SJSA1 (cell line): ENCODE data around the gene MMD. TPM values are rescaled to one million over a fixed set of nuclear protein-coding genes. Genes with fewer than 3 reads are reported as not detected.
A peak's percentile ranks its signal among the peaks of the same experiment; 100 is the strongest.
"Not testable (repeated sequence)": the region's sequence is repeated elsewhere in the genome, so short reads cannot be mapped to it uniquely, and the experiment has no call there.

Experiments
- DNase-seq, 2 experiments: peaks; one replicate each; pipeline ENCODE4 v3.0.0-alpha.2; 2015 to 2020; ENCODE audit warnings: low spot score in 2 of 2, low read depth in 1 of 2
- H3K27ac ChIP-seq: fragments of 250-450 bp; sonication (Bioruptor Pico); 2 replicates; pipeline ENCODE4 v1.5.1; 2020; ENCODE audit warnings: mild to moderate bottlenecking, moderate library complexity
- H3K27me3 ChIP-seq: fragments of 250-450 bp; sonication (Bioruptor Pico); replicated peaks from 2 replicates; pipeline ENCODE4 v1.5.1; 2020; ENCODE audit warnings: mild to moderate bottlenecking, moderate library complexity
- H3K36me3 ChIP-seq: fragments of 250-450 bp; sonication (Bioruptor Pico); 2 replicates; pipeline ENCODE4 v1.5.1; 2020; ENCODE audit warnings: mild to moderate bottlenecking
- H3K4me1 ChIP-seq: fragments of 250-450 bp; sonication (Bioruptor Pico); replicated peaks from 2 replicates; pipeline ENCODE4 v1.6.1; 2021; ENCODE audit warnings: mild to moderate bottlenecking
- H3K4me3 ChIP-seq: fragments of 250-450 bp; sonication (Bioruptor Pico); 2 replicates; pipeline ENCODE4 v1.5.1; 2020; ENCODE audit warnings: mild to moderate bottlenecking
- H3K9me3 ChIP-seq: fragments of 250-450 bp; sonication (Bioruptor Pico); replicated peaks from 2 replicates; pipeline ENCODE4 v1.5.1; 2020; ENCODE audit warnings: mild to moderate bottlenecking
- total RNA-seq: library from RNA; depleted of rRNA; stranded (reverse); fragments of >200 nt; shearing (Covaris generic); gene quantifications from 2 replicates; pipeline ENCODE4 v1.2.3, GENCODE V29; 2014

MMD gene
- total RNA-seq, 1 experiment from 2014 or later: 51.2 TPM

DNA sequence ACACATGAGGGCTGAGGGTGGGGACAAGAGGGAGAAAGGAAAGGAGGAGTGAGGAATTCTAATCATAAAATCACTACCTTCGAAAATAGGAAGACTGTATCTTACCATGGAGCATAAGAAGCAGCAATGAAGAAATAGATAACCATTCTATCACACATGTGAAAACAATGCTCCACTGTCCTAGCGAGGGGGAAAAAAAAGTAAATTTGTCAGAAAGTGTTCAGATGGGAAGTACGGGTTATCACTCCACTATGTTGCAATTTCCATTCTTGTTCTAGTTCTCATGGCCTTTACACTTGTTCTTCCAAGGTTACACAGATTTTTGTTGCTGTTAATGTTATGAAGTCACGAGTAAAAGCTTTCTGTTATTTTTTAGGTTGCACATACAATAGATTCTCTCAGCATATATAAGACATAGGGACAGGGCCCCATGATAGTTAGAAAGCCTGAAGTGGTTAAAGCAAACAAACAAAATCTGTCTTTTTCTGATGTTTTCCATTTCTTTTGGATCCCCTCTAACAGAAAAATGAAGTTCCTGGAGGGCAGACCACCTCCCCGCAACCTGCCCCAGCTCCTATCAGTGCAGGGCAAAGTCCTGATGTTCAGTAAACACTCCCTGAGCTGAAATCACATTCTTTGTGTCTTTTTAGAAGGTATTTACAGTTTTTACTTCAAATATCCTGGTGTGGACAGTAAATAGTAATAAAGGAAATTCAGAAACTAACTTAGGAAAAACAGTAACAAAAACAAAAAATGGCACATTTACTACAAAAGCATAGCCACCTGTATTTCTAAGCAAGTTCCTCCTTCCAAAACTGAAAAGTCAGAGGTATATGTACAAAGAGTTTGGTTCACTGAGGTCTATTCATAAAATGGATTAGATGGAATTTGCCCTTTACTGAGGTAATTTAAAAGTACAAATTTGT is 13.7 kb downstream of the MMD start:
- Histone ChIP-seq H3K27ac (no peak overlapping the region), H3K36me3 (peaks cover 77% of the 10 kb centered on the region)
- DNase-seq: no peak

DNA sequence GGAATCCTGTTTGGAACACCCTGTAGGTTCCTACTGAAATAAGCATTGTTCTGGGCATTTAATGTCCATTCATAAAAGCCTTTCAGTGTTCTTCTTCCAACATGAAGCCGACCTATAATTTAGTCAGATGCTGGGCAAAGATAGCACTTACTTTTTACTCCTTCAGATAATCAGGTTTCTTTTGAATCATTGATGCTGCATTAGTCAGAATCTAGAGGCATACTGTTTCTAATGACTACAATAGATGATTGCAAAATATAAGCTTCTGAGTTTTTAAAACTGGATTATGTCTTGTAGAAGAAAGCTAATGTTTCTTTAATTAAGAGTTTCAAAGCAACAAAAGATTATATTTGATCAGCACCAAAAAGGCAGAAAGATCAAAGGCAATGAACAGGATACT is 16.0 kb downstream of the MMD start:
- Histone ChIP-seq H3K9me3 (no peaks in the 10 kb centered on the region), H3K27me3 (no peaks in the 10 kb centered on the region), H3K36me3 (peaks cover 72% of the 10 kb centered on the region), H3K4me1 (peaks cover 13% of the 10 kb centered on the region), H3K27ac (no peak overlapping the region), H3K4me3 (no peak overlapping the region)
- DNase-seq: no peak

More for the DNA sequence above, 13.7 kb downstream of the MMD start:
- Histone ChIP-seq H3K4me1 (peaks cover 4% of the 10 kb centered on the region), H3K27me3 (no peaks in the 10 kb centered on the region), H3K9me3 (no peaks in the 10 kb centered on the region), H3K4me3 (no peak overlapping the region)

DNA sequence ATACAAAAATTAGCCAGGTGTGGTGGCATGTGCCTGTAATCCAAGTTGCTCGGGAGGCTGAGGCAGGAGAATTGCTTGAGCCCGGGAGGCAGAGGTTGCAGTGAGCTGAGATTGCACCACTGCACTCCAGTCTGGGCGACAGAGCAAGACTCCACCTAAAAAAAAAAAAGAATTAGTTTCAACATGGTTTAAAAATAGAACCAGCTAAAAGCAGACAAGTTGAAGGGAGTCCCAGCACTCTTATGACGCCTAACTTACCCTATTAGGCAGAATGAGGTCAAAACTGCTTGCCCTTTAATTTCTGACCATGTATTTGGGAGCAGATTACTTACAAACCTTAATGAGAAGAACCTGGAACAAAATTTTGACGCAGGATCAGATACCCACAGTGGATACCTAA is 17.4 kb downstream of the MMD start:
- not testable (repeated sequence) for H3K9me3 ChIP-seq, H3K27ac ChIP-seq, H3K27me3 ChIP-seq, DNase-seq, H3K4me3 ChIP-seq
- Histone ChIP-seq H3K4me1 (peaks cover 13% of the 10 kb centered on the region), H3K36me3 (peaks cover 71% of the 10 kb centered on the region)

DNA sequence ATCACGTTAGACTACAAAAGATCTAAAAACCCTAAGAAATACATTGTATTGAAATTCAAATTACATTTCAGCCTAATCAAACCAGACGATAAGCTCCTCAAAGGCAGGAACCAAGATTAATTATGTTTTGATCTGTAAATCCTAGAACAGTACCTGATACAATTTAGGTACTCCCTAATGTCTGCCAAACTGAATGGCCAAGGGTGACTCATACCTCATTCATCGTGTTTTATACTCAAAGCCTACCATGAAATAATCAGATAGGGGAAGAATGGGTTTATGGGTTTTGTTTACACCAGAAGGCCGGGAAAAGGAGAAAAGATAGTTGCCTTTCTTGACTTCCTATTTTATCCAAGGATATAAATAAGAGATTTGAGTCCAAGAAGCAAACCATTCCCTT is 19.3 kb downstream of the MMD start:
- Histone ChIP-seq H3K27ac (no peak overlapping the region), H3K27me3 (no peaks in the 10 kb centered on the region), H3K9me3 (no peaks in the 10 kb centered on the region), H3K4me1 (peaks cover 13% of the 10 kb centered on the region), H3K36me3 (peaks cover 64% of the 10 kb centered on the region), H3K4me3 (no peak overlapping the region)
- peak in 1 of 2 experiments; percentile 36 for DNase-seq

DNA sequence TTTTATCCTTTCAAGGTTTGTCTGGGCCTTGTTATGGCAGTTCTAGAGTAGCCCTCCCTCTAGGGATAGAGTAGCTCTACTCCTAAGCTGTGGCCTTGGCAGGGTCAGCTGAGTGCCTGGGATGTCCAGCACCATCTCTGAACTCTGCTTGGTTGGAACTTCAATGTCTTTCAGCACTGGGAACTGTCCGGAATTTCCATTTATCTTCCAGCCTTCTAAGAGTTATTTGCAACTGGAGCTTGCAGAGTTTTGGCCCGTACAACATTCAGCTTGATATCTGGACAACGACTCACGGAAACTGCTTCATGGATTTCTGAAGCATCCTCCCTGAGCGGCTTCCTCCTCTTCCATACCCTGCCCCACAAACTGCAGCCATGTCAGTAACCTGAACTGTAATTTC is 22.9 kb downstream of the MMD start:
- no peak overlapping the region for H3K27ac ChIP-seq
- no peaks in the 10 kb centered on the region for H3K27me3 ChIP-seq
- H3K4me3 ChIP-seq: no peak overlapping the region
- peaks cover 42% of the 10 kb centered on the region for H3K36me3 ChIP-seq
- H3K9me3 ChIP-seq: no peaks in the 10 kb centered on the region
- no peak for DNase-seq
- H3K4me1 ChIP-seq: peaks cover 13% of the 10 kb centered on the region

DNA sequence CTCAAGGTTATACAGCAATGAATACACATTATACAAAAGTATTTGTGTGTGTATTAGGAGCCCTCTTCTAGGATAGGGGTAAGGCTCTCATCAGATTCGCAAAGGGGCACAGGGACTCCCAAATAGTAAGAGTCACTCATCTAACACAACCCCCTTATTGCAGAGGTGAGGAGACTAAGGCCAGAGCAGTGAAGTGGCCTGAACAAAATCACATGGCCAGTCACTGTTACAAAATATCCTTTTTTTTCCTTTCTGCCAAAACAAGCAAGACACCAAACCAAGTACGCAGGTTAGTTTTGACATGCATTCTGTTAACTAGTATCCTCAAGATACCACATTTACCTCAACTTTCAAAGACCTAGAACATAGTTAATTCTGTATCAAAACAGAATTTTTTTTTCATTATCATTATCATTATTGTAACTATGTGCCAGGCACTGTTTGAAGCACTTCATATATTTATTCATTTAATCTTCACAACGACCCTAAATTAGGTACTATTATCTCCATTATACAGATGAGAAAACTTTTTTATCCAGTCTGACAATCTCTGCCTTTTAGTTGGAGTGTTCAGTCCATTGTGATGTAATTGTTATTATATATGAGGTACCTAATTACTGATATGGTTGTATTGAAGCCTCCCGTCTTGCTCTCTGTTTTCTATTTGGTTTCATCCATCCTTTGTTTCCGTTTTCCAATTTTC is 25.7 kb downstream of the MMD start:
- DNase-seq: no peak
- Histone ChIP-seq H3K4me3 (no peak overlapping the region), H3K4me1 (no peaks in the 10 kb centered on the region), H3K36me3 (peaks cover 31% of the 10 kb centered on the region), H3K27ac (no peak overlapping the region), H3K9me3 (no peaks in the 10 kb centered on the region), H3K27me3 (no peaks in the 10 kb centered on the region)

DNA sequence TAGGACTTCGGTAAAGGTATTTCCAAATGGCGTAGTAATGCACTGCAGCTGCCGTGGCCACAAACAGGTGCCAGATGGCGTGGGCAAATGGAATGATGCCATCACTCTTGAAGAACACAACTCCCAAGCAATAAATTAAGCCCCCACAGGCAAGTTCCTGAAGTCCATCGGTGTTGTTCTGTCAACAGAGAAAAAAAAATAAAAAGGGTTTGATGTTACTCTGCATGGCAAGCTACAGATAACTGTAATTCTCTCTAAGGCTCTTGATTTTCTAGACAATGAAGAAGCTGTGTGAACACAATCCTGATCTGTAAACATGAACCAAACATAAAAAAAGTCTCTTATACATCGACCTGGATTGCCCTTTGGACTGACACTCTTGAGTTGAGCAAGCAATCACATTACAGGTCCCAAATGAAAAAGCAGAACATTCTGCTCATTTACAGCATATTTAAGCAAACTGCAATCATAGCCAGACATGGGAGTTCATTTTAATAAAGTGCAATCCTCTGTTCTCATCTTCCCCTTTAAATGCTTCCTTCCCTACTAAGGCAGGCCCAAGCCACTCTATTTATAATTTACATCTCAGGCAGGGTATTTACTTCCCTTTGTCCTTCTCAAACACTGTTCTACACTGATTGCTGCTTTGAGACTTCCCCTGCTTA is 27.1 kb downstream of the MMD start:
- Histone ChIP-seq H3K4me3 (no peak overlapping the region), H3K27me3 (no peaks in the 10 kb centered on the region), H3K36me3 (peaks cover 21% of the 10 kb centered on the region), H3K27ac (no peak overlapping the region), H3K9me3 (no peaks in the 10 kb centered on the region), H3K4me1 (no peaks in the 10 kb centered on the region)
- DNase-seq: no peak

DNA sequence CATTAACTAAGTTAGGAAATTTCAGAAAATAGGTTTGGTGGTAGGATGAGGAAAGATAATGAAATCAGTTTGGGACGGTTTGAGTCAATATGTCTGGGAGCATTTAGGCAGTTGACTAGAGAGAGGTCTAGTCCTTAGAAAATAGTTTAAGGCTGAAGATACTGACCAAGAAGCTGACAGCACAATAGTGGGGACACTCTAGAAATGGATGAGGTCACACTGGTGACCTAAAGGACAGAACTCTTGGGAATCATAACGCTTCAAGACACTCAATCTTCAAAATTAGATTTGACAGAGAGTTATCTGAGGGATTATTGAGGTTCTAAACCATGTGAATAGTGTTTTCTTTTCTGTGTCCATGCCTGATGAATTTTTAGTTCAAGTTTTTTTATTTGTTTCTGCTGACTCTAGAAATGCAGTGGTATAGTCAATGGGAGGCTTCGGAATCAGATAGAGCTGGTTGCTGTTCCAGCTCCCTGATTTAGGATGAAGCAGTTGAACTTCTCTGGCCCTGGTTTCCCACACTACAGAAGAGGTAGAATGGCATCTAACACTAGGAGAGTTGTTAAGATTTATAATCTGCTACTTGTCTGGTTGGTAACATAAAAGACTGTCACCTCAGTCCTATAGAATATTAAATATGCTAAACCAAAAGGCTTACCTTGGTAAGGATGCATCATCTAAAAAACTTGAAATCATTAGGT is 29.7 kb downstream of the MMD start:
- Histone ChIP-seq H3K27ac (no peak overlapping the region), H3K4me1 (no peaks in the 10 kb centered on the region), H3K4me3 (no peak overlapping the region), H3K27me3 (no peaks in the 10 kb centered on the region), H3K36me3 (peaks cover 8% of the 10 kb centered on the region; the same call in 1 of the 2 replicates), H3K9me3 (no peaks in the 10 kb centered on the region)
- no peak for DNase-seq

DNA sequence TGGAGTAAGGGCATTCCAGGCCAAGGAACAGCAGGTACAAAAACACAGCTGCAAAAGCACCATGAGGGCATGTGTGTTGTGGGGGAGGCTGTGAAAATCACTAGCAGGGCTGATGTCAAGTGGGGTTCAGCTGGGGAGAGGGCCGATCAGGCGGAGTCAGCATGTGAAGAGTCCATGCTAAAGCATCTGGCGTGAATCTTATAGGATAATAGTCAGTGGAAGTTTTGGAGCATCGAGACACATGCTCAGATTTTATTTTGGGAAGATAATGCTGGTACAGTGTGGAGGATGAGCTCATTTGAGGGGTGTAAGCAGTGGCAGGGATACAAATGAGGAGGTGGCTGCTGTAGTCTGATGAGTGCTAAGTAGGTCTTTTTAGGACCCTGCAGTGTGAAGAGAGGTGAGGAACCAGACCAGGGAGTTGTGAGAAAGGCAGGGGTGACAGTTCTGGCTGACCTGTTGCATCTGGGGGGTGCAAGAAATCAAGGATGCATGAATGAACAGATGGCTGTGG is 30.3 kb downstream of the MMD start:
- Histone ChIP-seq H3K36me3 (peaks cover 8% of the 10 kb centered on the region; the same call in 1 of the 2 replicates), H3K4me3 (no peak overlapping the region), H3K4me1 (no peaks in the 10 kb centered on the region), H3K27ac (no peak overlapping the region), H3K27me3 (no peaks in the 10 kb centered on the region), H3K9me3 (no peaks in the 10 kb centered on the region)
- no peak for DNase-seq

DNA sequence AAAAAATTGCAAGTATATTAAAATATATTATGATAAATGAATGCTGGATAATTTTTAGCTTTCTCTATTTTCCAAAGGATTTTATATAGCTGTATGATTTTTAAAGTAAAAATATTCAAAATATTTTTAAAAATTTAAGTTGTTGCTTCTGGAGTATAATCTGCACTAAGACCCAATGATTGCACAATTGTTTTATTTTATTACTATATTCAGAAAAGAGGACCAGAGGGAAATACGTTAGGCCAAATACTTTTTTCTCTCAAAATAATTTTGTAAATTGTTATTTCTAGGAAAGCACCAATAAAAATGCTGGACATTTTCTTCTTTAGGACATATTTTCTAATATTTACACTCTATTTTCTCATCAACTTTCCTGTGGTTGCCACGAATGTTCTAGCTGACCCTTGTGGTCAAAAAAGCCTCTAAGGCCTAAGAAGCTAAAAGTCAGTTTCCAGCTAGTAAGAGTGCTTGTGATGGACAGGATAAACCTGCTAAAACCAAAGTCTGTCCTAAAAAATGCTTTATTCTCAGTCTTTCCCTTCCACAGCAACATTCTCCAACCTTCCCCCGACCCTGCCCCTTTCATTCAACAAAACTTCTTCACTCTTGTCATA is 31.2 kb downstream of the MMD start:
- Histone ChIP-seq H3K9me3 (no peaks in the 10 kb centered on the region), H3K27me3 (no peaks in the 10 kb centered on the region), H3K4me3 (no peak overlapping the region), H3K36me3 (peaks cover 8% of the 10 kb centered on the region; the same call in 1 of the 2 replicates), H3K27ac (no peak overlapping the region), H3K4me1 (no peaks in the 10 kb centered on the region)
- DNase-seq: no peak

DNA sequence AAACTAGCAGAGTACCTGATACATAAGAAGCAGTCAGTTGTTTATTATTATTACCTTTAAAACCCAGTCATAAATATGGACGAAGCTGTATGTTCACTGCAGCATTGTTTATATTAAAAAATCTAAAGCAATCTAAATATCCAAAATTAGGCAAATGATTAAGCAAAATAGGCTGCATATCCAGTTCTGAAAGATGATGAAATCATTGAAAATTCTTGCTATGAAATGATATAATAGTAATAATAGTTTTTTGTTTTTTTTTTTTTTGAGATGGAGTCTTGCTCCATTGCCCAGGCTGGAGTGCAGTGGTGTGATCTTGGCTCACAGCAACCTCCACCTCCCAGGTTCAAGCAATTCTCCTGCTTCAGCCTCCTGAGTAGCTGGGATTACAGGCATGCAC is 31.9 kb downstream of the MMD start:
- H3K4me3 ChIP-seq, H3K27ac ChIP-seq, DNase-seq, H3K9me3 ChIP-seq, H3K27me3 ChIP-seq, H3K4me1 ChIP-seq, H3K36me3 ChIP-seq: not testable (repeated sequence)

DNA sequence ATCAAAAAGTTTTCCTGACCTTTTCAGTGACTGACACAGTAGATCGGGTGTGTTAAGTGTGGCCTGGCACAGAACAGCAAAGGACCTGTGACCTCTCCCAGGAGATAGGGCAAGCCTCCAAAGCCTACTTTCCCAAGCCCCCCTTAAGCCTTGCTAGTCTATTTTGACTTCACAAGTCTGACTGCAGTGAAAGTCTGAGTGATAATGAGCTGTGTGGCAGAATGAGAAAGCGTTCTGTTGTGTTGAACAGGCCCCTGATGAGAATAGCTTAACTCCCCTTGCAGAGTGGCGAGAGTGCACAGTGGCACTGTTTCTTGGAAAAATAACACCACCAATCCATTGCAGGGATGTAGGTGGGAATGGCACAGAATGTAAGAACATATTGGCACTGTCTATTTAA is 32.8 kb downstream of the MMD start:
- Histone ChIP-seq H3K9me3 (no peaks in the 10 kb centered on the region), H3K4me1 (no peaks in the 10 kb centered on the region), H3K36me3 (no peaks in the 10 kb centered on the region), H3K27me3 (no peaks in the 10 kb centered on the region), H3K4me3 (no peak overlapping the region), H3K27ac (no peak overlapping the region)
- no peak for DNase-seq

DNA sequence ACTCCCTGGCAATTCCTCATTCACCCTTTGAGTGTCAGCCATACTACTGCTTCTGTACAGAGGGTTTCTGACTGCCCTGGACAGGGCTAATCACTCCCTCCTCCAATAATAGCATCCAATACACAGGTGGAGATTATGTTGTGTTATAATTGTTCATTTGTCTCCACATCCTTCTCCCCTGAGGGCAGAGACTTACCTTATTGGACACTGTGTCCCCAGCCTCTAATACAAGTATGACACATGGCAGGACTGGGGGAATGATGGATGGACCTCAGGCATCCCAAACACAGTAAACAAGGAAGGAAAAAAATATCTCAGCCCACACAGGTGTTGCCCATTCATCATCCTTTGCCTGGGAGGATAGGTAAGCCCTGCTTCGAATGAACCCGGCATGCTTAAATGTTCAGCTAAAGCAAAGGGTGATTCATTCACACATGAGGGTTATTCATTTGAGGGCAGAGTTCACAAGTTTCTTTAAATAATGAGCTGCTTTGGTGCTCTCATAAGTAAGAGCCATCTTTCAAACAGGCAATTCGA is 34.8 kb downstream of the MMD start:
- no peak overlapping the region for H3K27ac ChIP-seq
- no peak for DNase-seq
- H3K4me3 ChIP-seq: no peak overlapping the region
- H3K4me1 ChIP-seq: no peaks in the 10 kb centered on the region
- H3K9me3 ChIP-seq: no peaks in the 10 kb centered on the region
- H3K36me3 ChIP-seq: no peaks in the 10 kb centered on the region
- no peaks in the 10 kb centered on the region for H3K27me3 ChIP-seq
